K562 (cell line): ENCODE results near the gene SUSD3. TPM values are rescaled to one million over a fixed set of nuclear protein-coding genes. Genes with fewer than 3 reads are reported as not detected.

Source experiments
- ATAC-seq: fragments of 200-7000 bp; cut with Tn5 transposase; 3 replicates; pipeline ENCODE4 v1.9.1; 2020; ENCODE audit warnings: moderate library complexity
- BruUV-seq: library from RNA; stranded (reverse); fragments of 400-500 nt; replicated peaks from 2 replicates; lab custom pipeline; 2021; lab: Mats Ljungman, UMichigan
- CTCF ChIA-PET: fragments of 300-600 bp; formaldehyde crosslinking; extraction: SDS; loops from one replicate; lab custom pipeline; 2021; ENCODE audit warnings: low intra/inter-chr PET ratio; lab: Yijun Ruan, JAX
- POLR2A ChIA-PET: fragments of 300-600, 350-650 bp; sonication (Branson Sonifier 250); formaldehyde crosslinking; extraction: SDS; loops from one replicate; lab custom pipeline; 2021; ENCODE audit warnings: antibody characterized with exemption, inconsistent platforms; lab: Yijun Ruan, JAX
- DNase-seq, 4 experiments: peaks; one replicate each; pipeline versions ENCODE4 v3.0.0 to v3.0.0-alpha.2; 2011 to 2018; ENCODE audit warnings: low spot score in 3 of 4, mixed read lengths in 3 of 4; ENCODE audit errors: extremely low read depth in 1 of 4
- FAIRE-seq: peaks from 2 replicates; lab custom pipeline; 2011; peaks lifted over from hg19 to GRCh38; lab: Jason Lieb, UNC
- H2AFZ ChIP-seq: 2 replicates; pipeline ENCODE4 v1.6.0; 2011; ENCODE audit warnings: low read depth, low read length, control low read depth, inconsistent platforms
- H3K27ac ChIP-seq: fragments of 200-600 bp; 3 replicates; pipeline ENCODE4 v1.8.0; 2011; ENCODE audit warnings: low read depth, mild to moderate bottlenecking, control low read depth, inconsistent platforms, low read length, moderate library complexity, mixed read lengths; ENCODE audit errors: extremely low read depth
- H3K27me3 ChIP-seq, 2 experiments: fragments of 300-600 bp in 1 of 2; 2 replicates in 1 of 2; 3 replicates in 1 of 2; pipeline versions ENCODE4 v1.6.0 to v1.8.0; 2011; ENCODE audit warnings: inconsistent platforms in 2 of 2, low read length in 2 of 2, mild to moderate bottlenecking in 1 of 2, mixed read lengths in 1 of 2, moderate library complexity in 1 of 2; ENCODE audit not compliant: control insufficient read depth in 2 of 2, insufficient read depth in 2 of 2
- H3K36me3 ChIP-seq: fragments of 300-600 bp; 3 replicates; pipeline ENCODE4 v1.8.0; 2011; ENCODE audit warnings: mild to moderate bottlenecking, low read length, inconsistent platforms; ENCODE audit not compliant: control insufficient read depth, insufficient read depth
- H3K4me1 ChIP-seq, 2 experiments: fragments of 200-600 bp in 1 of 2; replicated peaks in 1 of 2; 2 replicates in 1 of 2; 3 replicates in 1 of 2; pipeline versions ENCODE4 v1.5.1 to v1.8.0; 2011; ENCODE audit warnings: inconsistent platforms in 2 of 2, low read length in 2 of 2, mild to moderate bottlenecking in 1 of 2, mixed read lengths in 1 of 2, moderate library complexity in 1 of 2; ENCODE audit not compliant: control insufficient read depth in 2 of 2, insufficient read depth in 2 of 2
- H3K4me2 ChIP-seq: 2 replicates; pipeline ENCODE4 v1.6.1; 2011; ENCODE audit warnings: low read length, control low read depth, inconsistent platforms, mixed read lengths; ENCODE audit not compliant: insufficient read depth
- H3K4me3 ChIP-seq: fragments of 200-600 bp; sonication (generic), shearing (Covaris generic); 2 replicates; pipeline ENCODE4 v1.5.1; 2016; ENCODE audit warnings: control low read depth, inconsistent platforms
- H3K79me2 ChIP-seq: fragments of 200-600 bp; 3 replicates; pipeline ENCODE4 v1.8.0; 2011; ENCODE audit warnings: low read length, inconsistent platforms; ENCODE audit not compliant: control insufficient read depth, insufficient read depth
- H3K9ac ChIP-seq, 2 experiments: 2 replicates each; pipeline versions ENCODE4 v1.6.0 to v1.6.1; 2011; ENCODE audit warnings: low read depth in 2 of 2, low read length in 2 of 2, control low read depth in 1 of 2, inconsistent platforms in 1 of 2, mild to moderate bottlenecking in 1 of 2, mixed read lengths in 1 of 2; ENCODE audit not compliant: insufficient read depth in 1 of 2
- H3K9me1 ChIP-seq: one replicate; pipeline ENCODE4 v1.6.0; 2011; ENCODE audit warnings: inconsistent platforms, mild to moderate bottlenecking, low read length, moderate library complexity; ENCODE audit not compliant: control insufficient read depth, insufficient read depth
- H3K9me3 ChIP-seq: replicated peaks from 2 replicates; pipeline ENCODE4 v1.5.1; 2011; ENCODE audit warnings: low read depth, low read length, inconsistent platforms; ENCODE audit not compliant: control insufficient read depth, insufficient read depth
- H4K20me1 ChIP-seq: replicated peaks from 2 replicates; pipeline ENCODE4 v1.6.1; 2011; ENCODE audit warnings: low read length, inconsistent platforms, mixed read lengths; ENCODE audit not compliant: control insufficient read depth, insufficient read depth
- HNRNPK ChIP-seq: fragments of 200-400 bp; formaldehyde crosslinking; IDR thresholded peaks from one replicate; pipeline ENCODE4 v1.6.1; 2018; ENCODE audit warnings: mild to moderate bottlenecking, low read depth, low read length; ENCODE audit not compliant: poor library complexity, severe bottlenecking
- SREBF2 ChIP-seq: sonication (generic); formaldehyde crosslinking; IDR thresholded peaks from 2 replicates; pipeline ENCODE4 v1.4.0; 2020; ENCODE audit warnings: mild to moderate bottlenecking, missing genetic modification reagents
- TEAD2 ChIP-seq: fragments of 450-650 bp; IDR thresholded peaks from 2 replicates; pipeline ENCODE4 v1.6.1; 2016; ENCODE audit warnings: missing genetic modification characterization, control low read depth, missing compliant biosample characterization
- ZKSCAN3 ChIP-seq: fragments of 250-450 bp; sonication (Bioruptor Pico); IDR thresholded peaks from 2 replicates; pipeline ENCODE4 v1.4.0; 2020
- ZNF23 ChIP-seq: fragments of 250-450 bp; sonication (Bioruptor Pico); IDR thresholded peaks from 2 replicates; pipeline ENCODE4 v1.4.0; 2020; ENCODE audit warnings: mild to moderate bottlenecking
- WGBS: fragments of 100-300 bp; shearing (Covaris generic); methylation state at CpG from one replicate; pipeline ENCODE4 v1.1.6; 2016; ENCODE audit warnings: low coverage, mixed read lengths; ENCODE audit not compliant: insufficient coverage; ENCODE audit errors: missing lambda C conversion rate; 5-methylcytosine and 5-hydroxymethylcytosine counted together
- in situ Hi-C: fragments of 300-500 bp; cut with MboI; formaldehyde crosslinking; loops from 4 replicates; pipeline ENCODE4 v1.15.0; 2018; ENCODE audit warnings: inconsistent platforms, mixed read lengths
- intact Hi-C: fragments of 100-400 bp; cut with micrococcal nuclease; formaldehyde crosslinking; loops from 2 replicates; pipeline ENCODE4 v1.14.2; 2022
- polyA plus RNA-seq, 8 experiments: library from polyadenylated mRNA; depleted of rRNA in 4 of 8; stranded (reverse) in 5 of 8; unstranded in 3 of 8; fragments of >200 nt; fragmentation: Nextera tagmentation in 2 of 8; fragmentation: Illumina TruSeq in 1 of 8; extraction: Ambion mirVana in 2 of 8; extraction: Trizol in 1 of 8; gene quantifications; 2 replicates each; pipeline versions ENCODE4 v1.2.1 to v1.2.3, GENCODE V29; 2011 to 2014; ENCODE audit warnings: inconsistent platforms in 1 of 8, missing spikeins in 1 of 8
- total RNA-seq, 7 experiments: library from RNA; depleted of rRNA in 6 of 7; stranded (reverse); fragments of >200 nt in 6 of 7; fragmentation: Illumina TruSeq in 2 of 7; extraction: Trizol in 2 of 7; gene quantifications; 2 replicates each; pipeline versions ENCODE4 v1.2.1 to v1.2.3, GENCODE V29; 2011 to 2021; ENCODE audit warnings: low replicate concordance in 1 of 7

Gene SUSD3
- total and polyA plus RNA-seq, 9 of the 15 experiments (the other 6 are each of a cell fraction or from before 2014, with no cell fraction given) = 1.3 to 21.7 (median 11.4) TPM

DNA sequence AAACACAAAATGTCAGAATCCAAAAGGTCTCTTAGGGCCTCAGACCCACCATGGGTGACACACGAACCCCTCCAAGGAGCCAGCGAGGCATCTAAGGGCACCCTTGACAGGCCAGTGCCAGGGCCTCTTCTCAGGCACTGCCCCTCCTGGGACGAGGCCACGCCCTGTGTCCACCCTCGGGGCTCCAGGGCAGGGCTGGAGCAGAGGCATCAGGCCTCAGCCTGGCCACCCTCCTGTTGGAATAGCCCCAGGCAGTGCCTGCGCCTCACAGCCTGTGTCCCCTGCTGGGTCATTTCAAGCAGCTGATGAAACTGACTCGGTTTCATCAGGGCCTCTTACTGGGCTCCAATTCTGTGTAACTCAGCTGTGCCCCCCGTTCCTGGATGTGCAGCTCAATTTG lies 32.8 kb upstream of the SUSD3 start:
- H3K4me3 ChIP-seq = no peak overlapping the region
- ATAC-seq (no peak; the same call in 2 of the 3 replicates), DNase-seq (no peak), FAIRE-seq (no peak)
- POLR2A ChIA-PET = interaction anchor here (0.6 to 1.0 kb wide), 4 partner anchors 11 to 67 kb away, joined by 3 read pairs; no protein-coding TSS in a partner anchor
- H3K9me1 ChIP-seq = peaks cover 5% of the 10 kb centered on the region
- no peak overlapping the region for H3K9ac ChIP-seq
- CTCF ChIA-PET = no interaction called here
- H3K27me3 ChIP-seq = peaks cover 21 to 74% of the 10 kb centered on the region in 2 experiments; a peak in 4 of 5 replicates
- no peaks in the 10 kb centered on the region for H3K9me3 ChIP-seq
- in situ Hi-C loops = no loop called here
- WGBS = 0% methylated on average over 5 of the region's 8 CpGs
- H3K4me1 ChIP-seq = no peaks in the 10 kb centered on the region
- no TSS peak for BruUV-seq
- H2AFZ ChIP-seq = no peak overlapping the region
- no peak overlapping the region for H3K27ac ChIP-seq
- no peak for TF ChIP-seq ZNF23
- TF ChIP-seq ZKSCAN3 = no peak
- no peak for TF ChIP-seq SREBF2
- no peaks in the 10 kb centered on the region for H3K36me3 ChIP-seq
- H4K20me1 ChIP-seq = peaks cover 10% of the 10 kb centered on the region; the same call in 1 of the 2 replicates
- intact Hi-C loops = no loop called here
- H3K79me2 ChIP-seq = no peaks in the 10 kb centered on the region
- H3K4me2 ChIP-seq = no peak overlapping the region

DNA sequence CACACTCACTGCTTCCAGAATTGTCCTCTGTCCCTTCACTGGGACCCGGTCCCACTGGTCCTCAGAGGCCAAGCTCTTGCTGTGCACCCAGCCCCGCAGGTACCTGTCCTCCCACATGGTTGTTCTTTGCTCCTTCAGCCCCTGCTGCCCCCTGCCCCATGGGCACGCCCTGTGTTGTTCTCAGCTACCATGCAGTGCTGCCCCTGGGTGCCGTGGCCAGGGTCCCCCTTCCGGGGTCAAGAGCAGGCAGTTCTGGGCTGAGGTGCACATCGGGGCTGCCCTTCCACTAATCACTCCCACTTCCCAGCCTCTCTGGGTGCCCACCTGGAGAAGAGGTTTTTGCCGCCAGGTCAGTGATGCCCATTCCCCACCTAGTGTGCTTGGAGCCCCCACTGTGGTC lies 31.9 kb upstream of the SUSD3 start:
- FAIRE-seq (no peak), ATAC-seq (no peak), DNase-seq (no peak)
- Histone ChIP-seq H2AFZ (no peak overlapping the region), H3K9me3 (no peaks in the 10 kb centered on the region), H3K27ac (no peak overlapping the region), H3K79me2 (no peaks in the 10 kb centered on the region), H3K9me1 (peaks cover 5% of the 10 kb centered on the region), H3K36me3 (no peaks in the 10 kb centered on the region), H3K4me1 (no peaks in the 10 kb centered on the region), H3K4me2 (no peak overlapping the region), H3K9ac (no peak overlapping the region), H4K20me1 (peaks cover 8% of the 10 kb centered on the region; the same call in 1 of the 2 replicates), H3K27me3 (peaks cover 19 to 69% of the 10 kb centered on the region in 2 experiments; a peak in 4 of 5 replicates), H3K4me3 (no peak overlapping the region)
- 12% methylated on average over 7 of the region's 7 CpGs for WGBS
- TF ChIP-seq HNRNPK = no peak
- no peak for TF ChIP-seq ZKSCAN3
- no peak for TF ChIP-seq TEAD2
- ChIA-PET CTCF (no interaction called here), POLR2A (no interaction called here)
- in situ Hi-C loops (no loop called here), intact Hi-C loops (no loop called here)
- BruUV-seq = no TSS peak
